Left kidney (tissue), 2 donors: ENCODE measurements around the gene CEMIP2. TPM values are rescaled to one million over a fixed set of nuclear protein-coding genes. Genes with fewer than 3 reads are reported as not detected.
A peak's percentile ranks its signal among the peaks of the same experiment; 100 is the strongest.
"Not testable (repeated sequence)": the region's sequence is repeated elsewhere in the genome, so short reads cannot be mapped to it uniquely, and the experiment has no call there.

Source experiments
- DNase-seq: peaks from one replicate; pipeline ENCODE4 v3.0.0-alpha.2; 2013
- polyA plus RNA-seq: library from polyadenylated mRNA; unstranded; fragments of 120-200 nt; gene quantifications from one replicate; pipeline ENCODE4 v1.2.1, GENCODE V29; 2013; ENCODE audit not compliant: insufficient read length

Gene CEMIP2
- polyA plus RNA-seq, 1 donor, result 34.3 TPM

GRCh38 chr9:71710856-71711255 is 57.5 kb downstream of the CEMIP2 start:
- no peak for DNase-seq

DNA sequence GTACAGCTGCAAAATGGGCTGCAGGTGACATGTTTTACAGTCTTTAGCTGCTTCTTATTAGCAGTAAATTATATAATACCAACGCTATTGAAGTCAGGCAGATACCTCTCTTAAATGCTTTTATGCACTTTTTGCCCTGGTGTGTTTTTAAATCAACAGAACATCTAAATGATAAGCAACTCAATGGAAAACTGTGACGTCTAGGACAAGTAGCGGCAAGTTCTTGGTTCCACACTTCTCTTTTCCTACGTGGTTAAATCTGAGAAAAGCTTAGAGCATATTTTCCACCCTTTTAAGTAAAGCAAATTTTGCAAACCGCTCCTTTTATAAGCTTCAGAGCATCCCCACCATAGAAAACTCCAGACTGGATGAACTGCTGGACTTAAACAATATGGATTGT is 58.1 kb downstream of the CEMIP2 start:
- DNase-seq, result no peak

- no peak for DNase-seq
Measured at GRCh38 chr9:71709384-71709783, 58.9 kb downstream of the CEMIP2 start.

DNA sequence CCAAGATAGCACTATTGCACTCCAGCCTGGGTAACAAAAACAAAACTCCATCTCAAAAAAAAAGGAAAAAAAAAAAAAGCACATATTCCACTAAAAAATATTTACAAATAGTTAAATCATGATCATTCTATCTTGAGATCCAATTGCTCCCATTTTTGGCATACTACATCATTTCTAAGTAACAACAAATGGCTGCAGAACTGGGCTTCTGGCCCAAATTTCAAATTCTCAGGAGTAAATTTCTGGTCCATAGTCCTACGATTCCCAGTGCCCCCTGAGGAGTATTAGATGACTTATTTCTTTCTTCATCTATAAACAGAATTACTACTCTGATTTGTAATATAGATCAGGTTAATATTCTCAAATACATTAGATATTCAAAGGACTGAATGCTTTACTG is 62.1 kb downstream of the CEMIP2 start:
- DNase-seq, result no peak

DNA sequence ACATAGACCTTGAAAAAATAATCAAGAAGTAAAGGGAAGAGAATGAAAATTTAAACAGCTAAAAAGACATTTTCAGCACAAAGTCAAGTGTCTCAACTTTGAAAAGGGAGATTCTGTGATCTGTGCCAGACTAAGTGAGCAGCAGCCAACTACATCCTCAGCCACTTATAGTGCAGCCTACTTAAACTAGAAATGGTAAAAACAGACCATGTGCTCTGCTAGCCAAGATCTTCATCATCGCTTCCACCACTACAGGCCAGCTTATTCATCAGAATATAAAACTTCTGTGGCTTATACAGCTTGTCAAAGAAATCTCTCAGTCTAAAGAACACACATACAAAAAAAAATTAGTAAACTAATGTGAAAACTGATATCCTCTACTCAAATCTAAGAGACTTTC is 63.5 kb downstream of the CEMIP2 start:
- DNase-seq, result no peak

DNA sequence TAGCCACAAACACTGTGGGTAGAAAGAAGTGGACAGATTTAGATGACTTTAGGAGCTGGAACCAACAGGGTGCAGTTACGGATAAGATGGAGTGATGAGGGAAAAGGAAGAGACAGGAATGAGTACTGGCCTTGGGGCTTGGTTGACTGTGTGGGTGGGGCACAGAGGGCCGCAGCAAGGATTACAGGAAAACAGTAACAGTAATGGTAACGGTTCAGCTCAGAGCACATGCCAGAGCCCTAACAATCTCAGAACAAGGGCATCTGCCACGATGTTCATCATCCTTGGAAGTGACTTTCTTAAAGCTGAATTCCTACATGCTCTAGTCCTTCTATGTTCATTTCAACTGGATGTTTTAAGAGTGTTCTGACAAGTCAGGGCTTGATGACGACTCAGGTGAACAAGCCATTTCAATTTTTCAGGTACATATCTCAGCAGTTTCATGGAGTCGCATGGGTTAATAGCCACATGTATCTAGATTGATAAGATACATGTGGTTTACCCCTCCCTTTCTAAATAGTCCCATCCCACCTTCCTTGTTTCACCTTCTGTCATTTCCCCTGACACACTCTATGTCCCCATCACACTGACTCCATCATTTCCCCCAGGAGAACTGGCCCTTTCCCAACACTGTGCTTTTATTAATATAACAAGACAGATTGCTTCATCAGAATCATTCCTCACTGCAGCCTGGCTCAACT is 65.0 kb downstream of the CEMIP2 start:
- DNase-seq, result no peak

GRCh38 chr9:71697882-71698281 is 70.4 kb downstream of the CEMIP2 start:
- no peak for DNase-seq

GRCh38 chr9:71694332-71694731 is 74.0 kb downstream of the CEMIP2 start:
- DNase-seq, result no peak

GRCh38 chr9:71693607-71694006 is 74.7 kb downstream of the CEMIP2 start:
- no peak for DNase-seq

- no peak for DNase-seq
Measured at GRCh38 chr9:71692337-71692736, 76.0 kb downstream of the CEMIP2 start.

DNA sequence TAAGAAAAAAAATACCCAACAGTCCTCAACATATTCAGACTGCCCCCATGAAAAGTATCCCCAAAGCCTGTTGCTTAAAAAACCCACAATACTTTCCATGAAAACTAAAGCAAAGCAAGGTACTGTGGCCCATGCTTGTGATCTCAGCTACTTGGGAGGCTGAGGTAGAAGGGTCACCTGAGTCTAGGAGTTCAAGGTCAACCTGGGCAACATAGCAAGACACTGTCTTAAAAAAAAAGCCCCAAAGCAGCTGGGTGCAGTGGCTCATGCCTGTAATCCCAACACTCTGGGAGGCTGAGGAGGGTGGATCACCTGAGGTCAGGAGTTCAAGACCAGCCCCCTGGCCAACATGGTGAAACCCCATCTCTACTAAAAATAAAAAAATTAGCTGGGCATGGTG is 76.7 kb downstream of the CEMIP2 start:
- DNase-seq, result not testable (repeated sequence)

DNA sequence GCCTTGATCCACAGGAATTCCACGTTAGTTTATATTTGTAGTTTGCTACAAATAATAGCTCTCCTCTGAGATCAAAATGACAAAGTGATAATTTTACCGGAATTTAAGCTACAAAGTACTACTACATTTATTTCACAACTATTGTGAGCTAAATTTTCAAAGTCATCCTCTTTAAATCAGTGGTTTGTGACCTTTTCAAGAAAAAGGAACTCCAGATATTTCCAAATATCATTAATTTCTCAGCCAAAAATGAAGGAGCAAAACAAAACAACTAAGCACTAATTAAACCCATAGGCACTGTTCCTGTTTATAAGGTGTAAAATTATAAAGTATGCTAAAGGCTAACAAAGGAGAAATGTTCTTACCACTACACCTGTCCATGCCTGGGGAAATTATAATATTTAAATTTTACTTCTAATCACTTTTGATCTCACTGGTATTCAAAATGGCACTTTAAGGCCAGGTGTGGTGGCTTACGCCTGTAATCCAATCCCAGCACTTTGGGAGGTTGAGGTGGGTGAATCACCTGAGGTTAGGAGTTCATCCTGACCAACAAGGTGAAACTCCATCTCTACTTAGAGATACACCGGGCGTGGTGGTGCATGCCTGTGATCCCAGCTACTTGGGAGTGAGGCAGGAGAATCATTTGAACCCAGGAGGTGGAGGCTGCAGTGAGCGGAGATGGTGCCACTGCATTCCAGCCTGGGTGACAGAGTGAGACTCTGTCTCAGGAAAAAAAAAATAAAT is 77.5 kb downstream of the CEMIP2 start:
- no peak for DNase-seq

DNA sequence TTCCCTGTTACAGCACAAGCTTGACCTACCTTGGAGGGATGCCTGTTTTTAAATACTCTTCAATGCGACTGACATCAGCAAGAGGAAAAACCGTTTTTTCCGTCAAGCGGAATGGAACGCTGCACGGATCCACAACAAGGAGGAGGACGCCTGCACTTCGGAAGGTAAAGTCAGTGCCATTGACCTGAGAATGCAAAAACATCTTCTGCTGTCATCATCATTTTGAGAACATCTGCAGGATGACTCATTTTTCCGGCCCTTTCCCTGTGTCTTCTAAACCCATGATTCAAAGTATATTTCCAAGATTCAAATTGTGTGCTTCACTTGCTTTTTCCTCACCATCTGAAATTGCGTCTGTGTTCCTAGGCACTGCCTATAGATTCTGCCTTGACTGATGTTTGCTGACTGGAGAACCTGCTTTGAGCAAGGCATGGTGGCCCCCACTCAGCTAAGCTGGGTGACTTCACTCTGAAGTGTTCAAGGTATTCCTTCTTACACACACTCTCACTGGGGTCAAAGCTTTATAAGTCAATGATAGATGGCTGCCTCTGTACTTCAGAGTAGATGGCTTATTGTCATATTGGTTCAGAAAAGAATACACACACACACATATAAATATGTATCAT is 78.1 kb downstream of the CEMIP2 start:
- no peak for DNase-seq

DNA sequence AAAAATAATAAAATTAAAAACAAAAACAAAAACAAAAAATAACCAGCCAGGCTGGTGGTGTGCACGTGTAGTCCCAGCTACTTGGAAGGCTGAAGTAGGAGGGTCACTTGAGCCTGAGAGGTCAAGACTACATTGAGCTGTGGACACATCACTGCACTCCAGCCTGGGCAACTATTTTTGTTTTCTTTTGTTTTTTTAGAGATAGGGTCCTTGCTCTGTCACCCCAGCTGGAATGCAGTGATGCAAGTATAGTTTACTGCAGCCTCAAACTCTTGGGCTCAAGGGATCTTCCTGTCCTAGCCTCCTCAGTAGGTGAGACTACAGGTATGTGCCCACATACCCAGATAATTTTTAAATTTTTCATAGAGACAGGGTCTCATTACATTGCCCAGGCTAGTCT is 80.6 kb downstream of the CEMIP2 start:
- DNase-seq, result no peak

DNA sequence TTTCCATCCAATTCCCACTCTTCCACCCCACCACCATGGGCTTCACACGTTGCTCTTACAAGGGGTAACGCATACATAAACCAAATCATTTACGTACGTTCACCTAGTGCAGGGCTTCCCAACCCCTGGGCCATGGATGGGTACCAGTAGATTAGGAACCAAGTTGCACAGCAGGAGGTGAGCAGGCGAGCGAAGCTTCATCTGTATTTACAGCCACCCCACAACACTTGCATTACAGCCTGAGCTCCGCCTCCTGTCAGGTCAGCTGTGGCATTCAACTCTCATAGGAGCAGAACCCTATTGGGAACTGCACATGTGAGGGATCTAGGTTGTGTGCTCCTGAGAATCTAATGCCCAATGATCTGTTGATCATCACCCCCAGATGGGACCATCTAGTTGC is 82.3 kb downstream of the CEMIP2 start:
- no peak for DNase-seq

DNA sequence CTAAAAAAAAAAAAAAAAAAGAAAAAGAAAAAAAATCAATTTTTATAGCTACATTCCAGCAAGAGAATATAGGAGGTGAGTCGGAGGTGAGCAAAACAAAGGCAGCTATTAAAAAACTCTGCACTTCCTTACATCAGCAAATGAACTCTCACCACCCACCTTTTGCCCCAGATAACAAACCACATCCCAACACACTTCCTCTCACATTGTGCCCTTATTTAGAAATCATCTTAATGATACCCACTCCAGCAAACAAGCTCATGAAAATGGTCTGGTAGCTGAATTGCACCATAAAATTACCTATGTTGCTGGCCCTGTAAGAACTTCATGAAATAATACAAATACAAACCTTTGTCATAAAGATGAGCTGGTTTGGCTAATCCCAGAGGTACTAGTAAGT is 82.9 kb downstream of the CEMIP2 start:
- DNase-seq, result no peak

- DNase-seq, result no peak
Measured at GRCh38 chr9:71684566-71684965, 83.7 kb downstream of the CEMIP2 start.

- no peak for DNase-seq
Measured at GRCh38 chr9:71683598-71684235, 84.6 kb downstream of the CEMIP2 start.

DNA sequence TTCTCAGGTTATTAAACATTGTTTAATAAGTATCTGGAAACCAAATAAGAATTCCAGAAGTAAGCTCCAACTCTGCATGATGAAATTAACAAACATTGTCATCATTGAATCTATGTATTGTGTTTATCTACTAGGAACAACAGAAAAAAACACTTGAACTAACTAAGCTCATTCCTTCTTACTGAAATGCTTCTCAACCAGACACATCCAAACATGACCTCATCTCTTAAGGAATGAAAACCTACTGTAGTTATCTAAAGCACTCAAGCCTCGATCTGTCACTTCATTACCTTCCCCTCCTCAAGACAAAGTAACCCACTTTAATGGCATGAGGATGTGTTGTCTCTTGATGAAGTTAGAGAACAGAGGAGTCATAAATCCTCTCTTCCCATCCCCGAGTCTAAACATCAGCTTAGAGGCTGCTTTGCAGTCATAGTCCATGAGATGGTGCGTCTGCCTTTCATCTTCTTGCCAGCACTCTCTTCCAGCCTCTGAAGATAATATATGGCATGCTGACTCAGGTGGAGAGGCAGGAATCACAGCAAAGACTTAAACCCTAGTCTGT is 86.5 kb downstream of the CEMIP2 start:
- DNase-seq, result peak; percentile 19

GRCh38 chr9:71681104-71681707 is 87.1 kb downstream of the CEMIP2 start:
- DNase-seq, result no peak

DNA sequence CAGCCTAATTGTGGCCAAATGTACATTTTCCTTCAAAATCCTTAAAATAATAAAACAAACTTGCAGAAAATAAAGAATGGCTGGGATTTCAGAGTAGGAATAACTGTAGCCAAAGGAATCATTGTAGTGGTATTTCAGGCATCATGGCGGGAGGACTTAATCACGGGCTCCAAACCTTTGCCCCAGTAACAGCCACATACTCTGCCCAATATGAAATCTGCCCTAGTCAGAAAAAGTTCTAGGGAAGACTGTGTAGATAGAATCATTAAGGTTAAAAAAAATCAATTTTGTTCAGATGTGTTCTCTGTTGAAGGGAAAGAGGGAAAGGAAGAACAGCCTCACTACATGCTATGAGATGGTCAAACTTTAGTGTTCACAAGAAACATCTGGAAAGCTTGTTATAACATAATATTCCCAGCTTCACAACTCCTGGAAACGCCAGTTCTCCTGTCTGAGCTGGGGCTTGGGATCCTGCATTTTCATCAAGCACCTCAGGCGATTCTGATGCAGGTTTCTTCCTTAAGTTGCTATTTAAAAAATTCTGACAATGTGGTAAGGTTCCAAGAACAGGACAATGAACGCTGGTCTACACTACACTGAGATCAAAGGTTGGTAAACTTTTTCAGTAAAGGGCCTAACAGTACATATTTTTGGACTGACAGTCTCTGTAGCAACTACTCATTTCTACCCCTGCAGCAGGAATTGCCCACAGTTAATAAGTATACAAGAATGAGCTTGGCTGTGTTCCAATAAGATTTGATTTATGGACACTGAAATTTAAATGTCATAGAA is 87.9 kb downstream of the CEMIP2 start:
- peak; percentile 8 for DNase-seq
